ENCODE measurements around the gene TSKU. TPM values are rescaled to one million over a fixed set of nuclear protein-coding genes. Genes with fewer than 3 reads are reported as not detected.
A peak's percentile ranks its signal among the peaks of the same experiment; 100 is the strongest.

TSKU gene
- total and polyA plus RNA-seq, 9 of the 15 experiments (the other 6 are each of a cell fraction or from before 2014, with no cell fraction given), result 0.60 to 11.9 (median 8.4) TPM

GRCh38 chr11:76782531-76783293, 444 bp upstream of the TSKU start (continued):
- TF ChIP-seq ZNF764 (CRISPR knock-in tag; IDR thresholded peaks at IDR 0.05; ENCODE audit: low read depth) (no peak), UBTF (IDR thresholded peaks at IDR 0.05; ENCODE audit: borderline replicate concordance in 1 of 2, low read depth in 2 of 2, low read length in 2 of 2) (no peak; a peak in 1 of 4 replicates), ELK3 (CRISPR knock-in tag; IDR thresholded peaks at IDR 0.05) (no peak), AFF4 (CRISPR knock-in tag; IDR thresholded peaks at IDR 0.05) (no peak), ZBED1 (IDR thresholded peaks at IDR 0.05) (no peak), ZFPM2 (CRISPR knock-in tag; IDR thresholded peaks at IDR 0.05) (no peak), ZNF316 (IDR thresholded peaks at IDR 0.05) (no peak), HOXB6 (CRISPR knock-in tag; IDR thresholded peaks at IDR 0.05; ENCODE audit: borderline replicate concordance) (no peak), NFATC3 (IDR thresholded peaks at IDR 0.05) (no peak), ZNF347 (CRISPR knock-in tag; IDR thresholded peaks at IDR 0.05; ENCODE audit: low read depth) (no peak), SMARCE1 (IDR thresholded peaks at IDR 0.05) (peak; percentile 86), ZNF133 (CRISPR knock-in tag; IDR thresholded peaks at IDR 0.05) (no peak)
- TF ChIP-seq, protein P1, sequence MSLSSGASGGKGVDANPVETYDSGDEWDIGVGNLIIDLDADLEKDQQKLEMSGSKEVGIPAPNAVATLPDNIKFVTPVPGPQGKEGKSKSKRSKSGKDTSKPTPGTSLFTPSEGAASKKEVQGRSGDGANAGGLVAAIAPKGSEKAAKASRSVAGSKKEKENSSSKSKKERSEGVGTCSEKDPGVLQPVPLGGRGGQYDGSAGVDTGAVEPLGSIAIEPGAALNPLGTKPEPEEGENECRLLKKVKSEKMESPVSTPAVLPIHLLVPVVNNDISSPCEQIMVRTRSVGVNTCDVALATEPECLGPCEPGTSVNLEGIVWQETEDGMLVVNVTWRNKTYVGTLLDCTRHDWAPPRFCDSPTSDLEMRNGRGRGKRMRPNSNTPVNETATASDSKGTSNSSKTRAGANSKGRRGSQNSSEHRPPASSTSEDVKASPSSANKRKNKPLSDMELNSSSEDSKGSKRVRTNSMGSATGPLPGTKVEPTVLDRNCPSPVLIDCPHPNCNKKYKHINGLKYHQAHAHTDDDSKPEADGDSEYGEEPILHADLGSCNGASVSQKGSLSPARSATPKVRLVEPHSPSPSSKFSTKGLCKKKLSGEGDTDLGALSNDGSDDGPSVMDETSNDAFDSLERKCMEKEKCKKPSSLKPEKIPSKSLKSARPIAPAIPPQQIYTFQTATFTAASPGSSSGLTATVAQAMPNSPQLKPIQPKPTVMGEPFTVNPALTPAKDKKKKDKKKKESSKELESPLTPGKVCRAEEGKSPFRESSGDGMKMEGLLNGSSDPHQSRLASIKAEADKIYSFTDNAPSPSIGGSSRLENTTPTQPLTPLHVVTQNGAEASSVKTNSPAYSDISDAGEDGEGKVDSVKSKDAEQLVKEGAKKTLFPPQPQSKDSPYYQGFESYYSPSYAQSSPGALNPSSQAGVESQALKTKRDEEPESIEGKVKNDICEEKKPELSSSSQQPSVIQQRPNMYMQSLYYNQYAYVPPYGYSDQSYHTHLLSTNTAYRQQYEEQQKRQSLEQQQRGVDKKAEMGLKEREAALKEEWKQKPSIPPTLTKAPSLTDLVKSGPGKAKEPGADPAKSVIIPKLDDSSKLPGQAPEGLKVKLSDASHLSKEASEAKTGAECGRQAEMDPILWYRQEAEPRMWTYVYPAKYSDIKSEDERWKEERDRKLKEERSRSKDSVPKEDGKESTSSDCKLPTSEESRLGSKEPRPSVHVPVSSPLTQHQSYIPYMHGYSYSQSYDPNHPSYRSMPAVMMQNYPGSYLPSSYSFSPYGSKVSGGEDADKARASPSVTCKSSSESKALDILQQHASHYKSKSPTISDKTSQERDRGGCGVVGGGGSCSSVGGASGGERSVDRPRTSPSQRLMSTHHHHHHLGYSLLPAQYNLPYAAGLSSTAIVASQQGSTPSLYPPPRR (CRISPR knock-in tag; IDR thresholded peaks at IDR 0.05; ENCODE audit: borderline replicate concordance), result no peak; the same call in 1 of the 2 replicates

All from K562 (cell line).